GM12874 (cell line): Measurements from ENCODE around the gene SUPT4H1.

Experiments used
- CTCF ChIP-seq: IDR thresholded peaks from 2 replicates; pipeline ENCODE4 v1.5.1; 2011; ENCODE audit warnings: low read depth, mild to moderate bottlenecking, control low read depth, low read length, moderate library complexity; ENCODE audit not compliant: insufficient read depth

Gene SUPT4H1

GRCh38 chr17:58351182-58351581 lies 819 bp downstream of the SUPT4H1 start:
- no peak for TF ChIP-seq CTCF

DNA sequence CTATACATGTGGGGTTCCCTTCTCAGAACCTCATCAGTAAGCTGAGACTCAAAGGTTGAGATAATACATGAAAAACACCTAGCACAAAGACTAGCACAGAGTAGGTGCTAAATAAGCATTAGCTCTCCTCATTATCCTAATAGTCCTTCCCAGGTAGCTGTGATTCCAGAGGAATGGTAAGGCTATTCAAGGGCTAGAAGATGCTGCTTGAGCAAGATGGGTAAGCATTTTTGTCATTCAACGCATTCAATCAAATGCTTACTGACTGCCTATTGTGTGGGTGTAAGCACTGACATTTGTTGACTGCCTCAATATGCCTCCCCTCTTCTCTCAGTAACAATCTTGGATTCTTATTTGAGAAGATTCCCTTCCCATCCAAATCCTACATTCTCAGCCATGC lies 4.0 kb downstream of the SUPT4H1 start:
- TF ChIP-seq CTCF = no peak

GRCh38 chr17:58345500-58345899 lies 6.5 kb downstream of the SUPT4H1 start:
- TF ChIP-seq CTCF = no peak

GRCh38 chr17:58344791-58345157 lies 7.2 kb downstream of the SUPT4H1 start:
- TF ChIP-seq CTCF = peak; percentile 55

- TF ChIP-seq CTCF = no peak
These were observed 7.8 kb downstream of the SUPT4H1 start for GRCh38 chr17:58344047-58344790.

DNA sequence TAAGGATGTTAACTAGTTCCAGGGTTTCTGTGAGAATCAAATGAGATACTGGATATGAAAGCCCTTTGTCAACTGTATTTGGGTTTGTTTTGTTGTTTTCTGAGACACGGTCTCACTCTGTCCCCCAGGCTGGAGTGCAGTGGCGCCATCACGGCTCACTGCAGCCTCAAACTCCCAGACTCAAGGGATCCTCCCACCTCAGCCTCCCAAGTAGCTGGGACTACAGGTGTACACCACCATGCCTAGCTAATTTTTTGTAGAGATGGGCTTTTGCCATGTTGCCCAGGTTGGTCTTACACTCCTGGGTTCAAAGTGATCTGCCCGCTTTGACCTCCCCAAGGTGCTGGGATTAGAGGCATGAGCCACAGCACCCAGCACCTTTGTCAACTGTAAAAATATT lies 8.9 kb downstream of the SUPT4H1 start:
- TF ChIP-seq CTCF = no peak

GRCh38 chr17:58341861-58342475 lies 10.0 kb downstream of the SUPT4H1 start:
- TF ChIP-seq CTCF = no peak
